Fibroblast of mammary gland (primary cell): Measurements from ENCODE around the gene SPAAR.

Experiments used
- DNase-seq: peaks from one replicate; pipeline ENCODE4 v3.0.0-alpha.2; 2010; ENCODE audit warnings: low read depth
- H3K4me3 ChIP-seq: 2 replicates; pipeline ENCODE4 v1.5.1; 2011; ENCODE audit warnings: low read depth, mild to moderate bottlenecking, low read length, moderate library complexity; ENCODE audit not compliant: control insufficient read depth
- CTCF ChIP-seq: conservative IDR thresholded peaks from 2 replicates; pipeline ENCODE4 v1.5.1; 2011; ENCODE audit warnings: low read depth, low read length, inconsistent platforms; ENCODE audit not compliant: control insufficient read depth, insufficient read depth

The SPAAR gene

GRCh38 chr9:35960039-35960655 lies 50.9 kb downstream of the SPAAR start:
- TF ChIP-seq CTCF: no peak
- no peak overlapping the region for H3K4me3 ChIP-seq
- peak; percentile 61 for DNase-seq
